Stomach (tissue), 9 donors: Measurements from ENCODE around the gene GPR4. TPM values are rescaled to one million over a fixed set of nuclear protein-coding genes. Genes with fewer than 3 reads are reported as not detected.

Experiments used
- DNase-seq, 2 donors: peaks; one replicate each; pipeline versions ENCODE4 v3.0.0 to v3.0.0-alpha.2; 2013 to 2019
- H3K27ac ChIP-seq, 5 donors: fragments of 200-600 bp in 4 of 5; sonication (generic) in 4 of 5; one replicate each; pipeline ENCODE4 v1.5.1; 2013 to 2019; ENCODE audit warnings: mild to moderate bottlenecking in 1 of 5, moderate library complexity in 1 of 5
- H3K27me3 ChIP-seq, 3 donors: fragments of 200-600 bp; sonication (generic); one replicate each; pipeline ENCODE4 v1.5.1; 2017 to 2019; ENCODE audit warnings: mixed run types in 1 of 3
- H3K36me3 ChIP-seq, 4 donors: fragments of 200-600 bp; sonication (generic); 1 replicate in 3 of 4; 2 replicates in 1 of 4; pipeline ENCODE4 v1.5.1; 2016 to 2019
- H3K4me1 ChIP-seq, 4 donors: fragments of 200-600 bp; sonication (generic); one replicate each; pipeline ENCODE4 v1.5.1; 2016 to 2019
- H3K4me3 ChIP-seq, 4 donors: fragments of 200-600 bp; sonication (generic) in 3 of 4; one replicate each; pipeline ENCODE4 v1.5.1; 2016 to 2019; ENCODE audit warnings: mild to moderate bottlenecking in 1 of 4
- H3K9me3 ChIP-seq, 4 donors: fragments of 200-600 bp; sonication (generic); one replicate each; pipeline ENCODE4 v1.5.1; 2016 to 2019
- CTCF ChIP-seq, 7 experiments: fragments of 450-650 bp in 4 of 7; fragments of 200-600 bp in 3 of 7; sonication (generic) in 3 of 7; IDR thresholded peaks; one replicate each; pipeline ENCODE4 v1.5.1; 2016 to 2019; ENCODE audit warnings: antibody characterized with exemption in 7 of 7, control low read depth in 2 of 7, mild to moderate bottlenecking in 1 of 7
- EP300 ChIP-seq: sonication (generic); formaldehyde crosslinking; IDR thresholded peaks from one replicate; pipeline ENCODE4 v1.6.1; 2017; ENCODE audit warnings: antibody characterized with exemption
- POLR2A ChIP-seq, 4 donors: fragments of 450-650 bp; IDR thresholded peaks; one replicate each; pipeline ENCODE4 v1.6.1; 2016; ENCODE audit warnings: antibody characterized with exemption in 4 of 4, control low read depth in 2 of 4, mild to moderate bottlenecking in 1 of 4, moderate library complexity in 1 of 4
- POLR2AphosphoS5 ChIP-seq, 3 donors: sonication (generic); formaldehyde crosslinking; IDR thresholded peaks; one replicate each; pipeline ENCODE4 v1.6.1; 2016; ENCODE audit warnings: antibody characterized with exemption in 3 of 3
- WGBS, 5 donors: extraction: QIAGEN DNeasy Blood & Tissue Kit in 3 of 5; methylation state at CpG; one replicate each; pipeline versions ENCODE4 v1.1.5 to v1.1.7; 2013 to 2018; 5-methylcytosine and 5-hydroxymethylcytosine counted together
- intact Hi-C: fragments of 100-400 bp; cut with DNase I; formaldehyde crosslinking; loops from one replicate; pipeline ENCODE4 v1.15.1; 2023; ENCODE audit warnings: low total_unique reads
- polyA plus RNA-seq, 3 donors: library from polyadenylated mRNA; stranded (reverse); fragments of 200-250 nt; gene quantifications; one replicate each; pipeline ENCODE4 v1.2.3, GENCODE V29; 2013
- total RNA-seq, 5 donors: library from RNA; depleted of rRNA; stranded (reverse); fragments of >200 nt; gene quantifications; one replicate each; pipeline versions ENCODE4 v1.1.0 to v1.2.3, GENCODE V29; 2014 to 2016
- donor health status: healthy with polysubstance abuse.
- donor health status: Bipolar disorder and iron deficiency.
- donor health status: healthy.

The GPR4 gene
- total and polyA plus RNA-seq, 8 donors = 0.60 to 5.8 (median 2.3) TPM

DNA sequence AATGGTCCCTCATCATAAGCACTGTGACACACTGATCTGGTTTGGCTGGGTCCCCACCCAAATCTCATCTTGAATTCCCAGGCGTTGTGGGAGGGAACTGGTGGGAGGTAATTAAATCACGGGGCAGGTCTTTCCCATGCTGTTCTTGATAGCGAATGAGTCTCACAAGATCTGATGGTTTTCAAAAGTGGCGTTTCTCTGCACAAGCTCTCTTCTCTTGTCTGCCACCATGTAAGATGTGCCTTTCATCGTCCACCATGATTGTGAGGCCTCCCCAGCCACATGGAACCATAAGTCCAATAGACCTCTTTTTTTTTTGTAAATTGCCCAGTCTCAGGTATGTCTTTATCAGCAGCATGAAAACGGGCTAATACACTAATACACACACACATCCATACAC is 6.9 kb upstream of the GPR4 start:
- 90 to 96% (median 93%) methylated on average over 6 of the region's 6 CpGs for WGBS, 5 donors

DNA sequence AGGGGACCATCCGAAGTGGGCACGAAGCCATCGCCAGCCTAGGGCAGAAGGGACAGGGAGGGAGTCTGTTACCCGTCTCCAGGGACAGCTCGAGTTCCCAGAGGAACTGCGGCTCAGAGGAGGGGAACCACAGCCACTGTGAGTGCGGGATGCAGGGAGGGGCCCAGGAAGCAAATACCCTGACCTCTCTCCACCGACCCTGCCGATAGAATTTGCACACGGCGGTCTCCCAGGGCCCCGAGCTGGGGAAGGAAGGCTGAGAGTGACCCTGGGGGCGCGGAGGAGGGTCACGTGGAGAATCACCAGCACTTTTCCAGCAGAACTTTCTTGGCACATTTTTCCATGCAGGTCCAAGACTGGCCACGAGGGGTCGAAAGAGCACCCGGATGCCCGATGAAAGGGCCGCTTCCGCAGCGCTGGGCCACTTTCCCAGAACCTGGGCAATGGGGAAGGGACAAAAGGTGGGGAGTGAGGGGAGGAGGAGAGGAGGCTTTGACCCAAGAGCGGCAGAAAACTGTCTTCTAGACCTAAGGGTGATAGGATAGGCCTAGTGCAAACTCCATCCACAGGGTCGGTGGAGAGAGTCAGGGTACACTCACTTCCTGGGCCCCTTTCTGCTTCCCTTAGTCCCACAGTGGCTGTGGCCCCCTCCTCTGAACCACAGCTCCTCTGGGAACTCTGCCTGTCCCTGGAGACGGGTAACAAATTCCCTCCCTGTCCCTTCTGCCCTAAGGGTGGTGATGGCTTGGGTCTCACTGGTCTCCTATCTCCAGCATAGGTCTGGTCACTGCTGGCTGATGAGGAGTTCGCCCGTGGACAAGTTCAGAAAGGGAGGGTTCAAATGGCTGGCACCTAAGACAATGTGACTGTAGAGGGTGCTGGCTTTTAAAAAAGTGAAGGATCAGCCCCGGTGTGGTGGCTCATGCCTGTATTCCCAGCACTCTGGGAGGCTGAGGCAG is 5.3 kb upstream of the GPR4 start:
- Histone ChIP-seq H3K9me3 (no peaks in the 10 kb centered on the region), H3K4me1 (peaks cover 0 to 14% (median 5%) of the 10 kb centered on the region in 4 donors), H3K36me3 (peaks cover 24 to 39% (median 38%) of the 10 kb centered on the region in 4 donors), H3K27ac (peak overlapping the region in 4 of 5 donors; percentile 22 to 57 (median 45)), H3K27me3 (peaks cover 0 to 19% (median 9%) of the 10 kb centered on the region in 3 donors), H3K4me3 (peak overlapping the region in 3 of 4 donors; percentile 14 to 27 (median 21))
- intact Hi-C loops = loop anchor here (5.0 kb wide), 1 partner anchor 35 kb away; no protein-coding TSS in a partner anchor
- TF ChIP-seq CTCF (IDR thresholded peaks at IDR 0.05) = peak in 6 of 7 experiments; percentile 58 to 96 (median 81)
- no peak for TF ChIP-seq POLR2A (IDR thresholded peaks at IDR 0.05)
- TF ChIP-seq POLR2AphosphoS5 (IDR thresholded peaks at IDR 0.05) = peak in 1 of 3 donors; percentile 71
- peak; percentile 80 to 88 for DNase-seq
- WGBS, 5 donors = 11 to 16% (median 14%) methylated on average over 27 to 28 of the region's 28 CpGs

More for the DNA sequence above, 6.9 kb upstream of the GPR4 start:
- Histone ChIP-seq H3K4me3 (no peak overlapping the region), H3K4me1 (peaks cover 0 to 17% (median 5%) of the 10 kb centered on the region in 4 donors), H3K27ac (no peak overlapping the region), H3K36me3 (peaks cover 31 to 55% (median 54%) of the 10 kb centered on the region in 4 donors), H3K27me3 (peaks cover 0 to 7% (median 0%) of the 10 kb centered on the region in 3 donors), H3K9me3 (no peaks in the 10 kb centered on the region)
- intact Hi-C loops = loop anchor here (5.0 kb wide), 1 partner anchor 33 kb away; no protein-coding TSS in a partner anchor
- no peak for DNase-seq
- TF ChIP-seq POLR2A (IDR thresholded peaks at IDR 0.05) = no peak
- no peak for TF ChIP-seq EP300

DNA sequence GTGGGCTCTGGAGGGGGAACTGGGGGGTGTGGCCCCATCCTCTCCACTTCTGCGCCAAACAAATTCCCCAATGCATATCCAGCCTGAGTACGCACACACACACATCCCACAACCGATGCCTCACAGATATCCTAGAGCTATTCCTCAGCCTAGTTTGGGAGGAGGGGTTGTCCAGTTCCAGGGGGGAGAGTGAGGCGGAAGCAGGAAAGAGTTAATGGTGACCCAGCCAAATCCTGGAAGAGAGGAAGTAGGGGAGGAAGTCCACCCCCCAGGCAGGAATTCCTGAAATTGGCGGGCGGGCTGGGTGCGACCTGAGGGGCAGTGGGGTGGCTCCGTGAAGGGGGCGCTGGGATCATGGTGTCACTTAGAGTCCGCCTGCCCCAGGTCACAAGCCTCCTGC is 897 bp downstream of the GPR4 start:
- WGBS, 5 donors = 20 to 27% (median 22%) methylated on average over 9 to 10 of the region's 10 CpGs
- Histone ChIP-seq H3K4me1 (peaks cover 6 to 49% (median 21%) of the 10 kb centered on the region in 4 donors), H3K27me3 (peaks cover 8 to 82% (median 58%) of the 10 kb centered on the region in 3 donors), H3K9me3 (no peaks in the 10 kb centered on the region), H3K36me3 (no peaks in the 10 kb centered on the region), H3K27ac (peak overlapping the region in 4 of 5 donors; percentile 36 to 70 (median 50)), H3K4me3 (peak overlapping the region; percentile 30 to 43 (median 37))
- DNase-seq = no peak
- intact Hi-C loops = no loop called here
- TF ChIP-seq CTCF (IDR thresholded peaks at IDR 0.05) (no peak), POLR2AphosphoS5 (IDR thresholded peaks at IDR 0.05) (no peak), EP300 (no peak), POLR2A (IDR thresholded peaks at IDR 0.05) (no peak)

GRCh38 chr19:45600340-45600885 is 1.6 kb downstream of the GPR4 start:
- Histone ChIP-seq H3K4me1 (peaks cover 6 to 49% (median 21%) of the 10 kb centered on the region in 4 donors), H3K9me3 (no peaks in the 10 kb centered on the region), H3K27me3 (peaks cover 8 to 89% (median 58%) of the 10 kb centered on the region in 3 donors), H3K36me3 (no peaks in the 10 kb centered on the region), H3K4me3 (peak overlapping the region in 3 of 4 donors; percentile 30 to 43 (median 41)), H3K27ac (peak overlapping the region; percentile 36 to 70 (median 45))
- intact Hi-C loops = no loop called here
- 37 to 53% (median 44%) methylated on average over 5 of the region's 5 CpGs for WGBS, 5 donors
- no peak for TF ChIP-seq EP300
- TF ChIP-seq CTCF (IDR thresholded peaks at IDR 0.05) = no peak
- TF ChIP-seq POLR2AphosphoS5 (IDR thresholded peaks at IDR 0.05) = no peak
- TF ChIP-seq POLR2A (IDR thresholded peaks at IDR 0.05) = no peak
- DNase-seq = no peak
